Gastroesophageal sphincter (tissue), 4 donors: ENCODE measurements around the gene COG6. TPM values are rescaled to one million over a fixed set of nuclear protein-coding genes. Genes with fewer than 3 reads are reported as not detected.

ENCODE experiments used
- ATAC-seq: fragments of 150-250 bp; one replicate; pipeline ENCODE4 v1.9.1; 2016; ENCODE audit warnings: mild to moderate bottlenecking, moderate library complexity
- H3K27ac ChIP-seq, 4 donors: fragments of 200-600 bp; sonication (generic) in 3 of 4; 1 replicate in 3 of 4; 2 replicates in 1 of 4; pipeline ENCODE4 v1.5.1; 2016 to 2019
- H3K27me3 ChIP-seq: fragments of 200-600 bp; sonication (generic); one replicate; pipeline ENCODE4 v1.5.1; 2019
- H3K36me3 ChIP-seq, 2 donors: fragments of 200-600 bp; sonication (generic); one replicate each; pipeline ENCODE4 v1.5.1; 2019; ENCODE audit warnings: control low read depth in 1 of 2
- H3K4me1 ChIP-seq, 3 donors: fragments of 200-600 bp; sonication (generic); 1 replicate in 2 of 3; 2 replicates in 1 of 3; pipeline ENCODE4 v1.5.1; 2016 to 2019; ENCODE audit warnings: control low read depth in 2 of 3
- H3K4me3 ChIP-seq, 2 donors: fragments of 200-600 bp; sonication (generic); one replicate each; pipeline ENCODE4 v1.5.1; 2019; ENCODE audit warnings: mild to moderate bottlenecking in 1 of 2, moderate library complexity in 1 of 2
- H3K9me3 ChIP-seq, 3 donors: fragments of 200-600 bp; sonication (generic); one replicate each; pipeline ENCODE4 v1.5.1; 2017 to 2019; ENCODE audit warnings: control low read depth in 2 of 3
- CTCF ChIP-seq, 4 experiments: fragments of 200-600 bp in 2 of 4; fragments of 450-650 bp in 2 of 4; sonication (generic) in 1 of 4; IDR thresholded peaks; one replicate each; pipeline ENCODE4 v1.5.1; 2017 to 2019; ENCODE audit warnings: antibody characterized with exemption in 4 of 4, mild to moderate bottlenecking in 2 of 4, moderate library complexity in 2 of 4
- EP300 ChIP-seq: sonication (generic); formaldehyde crosslinking; IDR thresholded peaks from one replicate; pipeline ENCODE4 v1.6.1; 2017; ENCODE audit warnings: antibody characterized with exemption, mild to moderate bottlenecking
- POLR2A ChIP-seq, 2 donors: fragments of 450-650 bp; IDR thresholded peaks; one replicate each; pipeline ENCODE4 v1.6.1; 2017; ENCODE audit warnings: antibody characterized with exemption in 2 of 2, mild to moderate bottlenecking in 2 of 2, moderate library complexity in 1 of 2
- POLR2AphosphoS5 ChIP-seq: sonication (generic); formaldehyde crosslinking; IDR thresholded peaks from one replicate; pipeline ENCODE4 v1.6.1; 2017; ENCODE audit warnings: antibody characterized with exemption
- WGBS, 2 donors: methylation state at CpG; one replicate each; pipeline ENCODE4 v1.1.5; 2018; ENCODE audit warnings: low coverage in 1 of 2; 5-methylcytosine and 5-hydroxymethylcytosine counted together
- total RNA-seq, 4 donors: library from RNA; depleted of rRNA; stranded (reverse); fragments of >200 nt; gene quantifications; one replicate each; pipeline ENCODE4 v1.1.0, GENCODE V29; 2016

The COG6 gene
- total RNA-seq, 4 donors from 2014 or later = 10.5 to 23.2 (median 13.0) TPM

- Histone ChIP-seq H3K4me1 (no peaks in the 10 kb centered on the region), H3K4me3 (no peak overlapping the region), H3K9me3 (peaks cover 0 to 4% (median 0%) of the 10 kb centered on the region in 3 donors), H3K36me3 (no peaks in the 10 kb centered on the region), H3K27me3 (no peaks in the 10 kb centered on the region), H3K27ac (no peak overlapping the region)
- no peak for ATAC-seq
- TF ChIP-seq EP300 (no peak), POLR2A (IDR thresholded peaks at IDR 0.05) (no peak), CTCF (IDR thresholded peaks at IDR 0.05) (peak in 1 of 4 experiments; percentile 34)
- 66 to 90% methylated on average over 2 of the region's 2 CpGs for WGBS, 2 donors
Observed at GRCh38 chr13:39777527-39778061, 122.1 kb downstream of the COG6 start.

- Histone ChIP-seq H3K4me1 (peaks cover 0 to 7% (median 0%) of the 10 kb centered on the region in 3 donors), H3K27ac (no peak overlapping the region), H3K27me3 (no peaks in the 10 kb centered on the region), H3K4me3 (no peak overlapping the region), H3K36me3 (no peaks in the 10 kb centered on the region), H3K9me3 (peaks cover 0 to 4% (median 0%) of the 10 kb centered on the region in 3 donors)
- WGBS, 2 donors = 73 to 85% methylated on average over 5 to 8 of the region's 8 CpGs
- ATAC-seq = no peak
- TF ChIP-seq CTCF (IDR thresholded peaks at IDR 0.05) (no peak), EP300 (no peak), POLR2A (IDR thresholded peaks at IDR 0.05) (no peak), POLR2AphosphoS5 (no peak)
Observed at GRCh38 chr13:39779337-39780265, 124.1 kb downstream of the COG6 start.

GRCh38 chr13:39780711-39781110, 125.2 kb downstream of the COG6 start:
- Histone ChIP-seq H3K27ac (peak overlapping the region in 1 of 4 donors; percentile 20), H3K4me3 (no peak overlapping the region), H3K9me3 (peaks cover 0 to 4% (median 0%) of the 10 kb centered on the region in 3 donors), H3K4me1 (peaks cover 0 to 9% (median 0%) of the 10 kb centered on the region in 3 donors), H3K36me3 (no peaks in the 10 kb centered on the region), H3K27me3 (no peaks in the 10 kb centered on the region)
- TF ChIP-seq EP300 (no peak), POLR2A (IDR thresholded peaks at IDR 0.05) (no peak), POLR2AphosphoS5 (no peak), CTCF (IDR thresholded peaks at IDR 0.05) (no peak)
- no peak for ATAC-seq
- WGBS, 2 donors = 47 to 64% methylated on average over 6 of the region's 6 CpGs

- no peak for TF ChIP-seq CTCF (IDR thresholded peaks at IDR 0.05)
- TF ChIP-seq POLR2AphosphoS5 = no peak
- TF ChIP-seq EP300 = no peak
- TF ChIP-seq POLR2A (IDR thresholded peaks at IDR 0.05) = no peak
- no peak for ATAC-seq
- H3K27ac ChIP-seq = peak overlapping the region in 1 of 4 donors; percentile 20
- no peak overlapping the region for H3K4me3 ChIP-seq
- peaks cover 0 to 4% (median 0%) of the 10 kb centered on the region in 3 donors for H3K9me3 ChIP-seq
- H3K27me3 ChIP-seq = no peaks in the 10 kb centered on the region
- WGBS, 2 donors = 74 to 85% methylated on average over 2 of the region's 2 CpGs
- peaks cover 0 to 9% (median 0%) of the 10 kb centered on the region in 3 donors for H3K4me1 ChIP-seq
- no peaks in the 10 kb centered on the region for H3K36me3 ChIP-seq
Observed at GRCh38 chr13:39781381-39781780, 125.9 kb downstream of the COG6 start.
